GDM1 (cell line): ENCODE results near the gene PSAP.
"Not testable (repeated sequence)": the region's sequence is repeated elsewhere in the genome, so short reads cannot be mapped to it uniquely, and the experiment has no call there.

Experiments used
- DNase-seq: peaks from one replicate; lab custom pipeline; 2025; lab: John Stamatoyannopoulos, UW

The PSAP gene

GRCh38 chr10:71873582-71874211 is 22.6 kb upstream of the PSAP start:
- DNase-seq: no peak

DNA sequence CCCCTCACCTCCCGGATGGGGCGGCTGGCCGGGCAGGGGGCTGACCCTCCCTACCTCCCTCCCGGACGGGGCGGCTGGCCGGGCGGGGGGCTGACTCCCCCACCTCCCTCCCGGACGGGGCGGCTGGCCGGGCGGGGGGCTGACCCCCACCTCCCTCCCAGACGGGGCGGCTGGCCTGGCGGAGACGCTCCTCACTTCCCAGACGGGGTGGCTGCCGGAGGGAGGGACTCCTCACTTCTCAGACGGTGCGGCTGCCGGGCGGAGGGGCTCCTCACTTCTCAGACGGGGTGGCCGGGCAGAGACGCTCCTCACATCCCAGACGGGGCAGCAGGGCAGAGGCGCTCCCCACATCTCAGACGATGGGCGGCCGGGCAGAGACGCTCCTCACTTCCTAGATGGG is 18.6 kb upstream of the PSAP start:
- DNase-seq: not testable (repeated sequence)

DNA sequence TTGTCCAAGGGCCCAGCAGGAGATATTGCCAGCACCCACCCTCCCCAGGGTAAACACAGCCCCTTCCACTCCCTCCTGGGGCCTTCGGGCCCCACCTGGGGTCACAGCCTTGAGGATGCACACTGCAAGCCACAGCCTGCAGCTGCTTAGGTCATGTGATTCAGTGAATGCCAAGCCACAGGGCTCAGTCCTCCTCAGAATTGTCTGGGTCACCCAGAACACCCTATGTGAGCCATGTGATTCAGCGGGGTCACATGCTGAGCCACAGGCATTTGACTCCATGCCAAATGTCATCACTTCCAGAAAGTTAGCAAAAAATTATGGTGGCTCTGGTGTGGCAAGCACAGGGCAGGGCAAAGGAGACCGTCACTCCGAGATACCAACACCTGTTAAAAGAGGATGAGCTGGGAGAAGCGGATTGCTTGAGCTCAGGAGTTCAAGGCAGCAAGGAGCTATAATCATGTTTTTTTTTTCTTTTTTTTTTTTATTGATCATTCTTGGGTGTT is 17.2 kb upstream of the PSAP start:
- no peak for DNase-seq

DNA sequence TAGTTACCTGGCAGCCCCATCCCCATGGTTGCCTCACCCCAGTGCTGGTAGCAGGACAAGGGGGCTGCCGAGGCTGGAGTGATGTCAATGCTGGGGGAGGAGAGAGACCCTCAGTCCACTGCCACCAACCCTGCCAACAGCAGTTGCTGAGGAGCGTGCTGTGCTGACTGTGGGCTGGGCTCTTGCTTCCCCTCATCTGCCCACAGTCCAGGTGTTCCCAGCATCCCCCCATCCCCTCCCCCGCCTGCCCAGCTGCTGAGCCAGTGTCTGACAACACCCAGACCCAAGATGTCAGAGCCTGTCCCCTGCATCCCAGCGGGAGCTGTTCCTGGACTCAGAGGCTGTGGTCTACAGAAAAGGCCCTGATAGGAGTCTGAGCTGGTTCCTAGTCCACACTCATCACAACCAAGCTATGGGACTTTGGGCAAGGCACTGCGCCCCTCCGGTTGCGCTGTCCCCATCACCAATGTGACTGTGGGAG is 14.6 kb upstream of the PSAP start:
- DNase-seq: no peak

- no peak for DNase-seq
Measured at GRCh38 chr10:71864911-71865361, 13.9 kb upstream of the PSAP start.

DNA sequence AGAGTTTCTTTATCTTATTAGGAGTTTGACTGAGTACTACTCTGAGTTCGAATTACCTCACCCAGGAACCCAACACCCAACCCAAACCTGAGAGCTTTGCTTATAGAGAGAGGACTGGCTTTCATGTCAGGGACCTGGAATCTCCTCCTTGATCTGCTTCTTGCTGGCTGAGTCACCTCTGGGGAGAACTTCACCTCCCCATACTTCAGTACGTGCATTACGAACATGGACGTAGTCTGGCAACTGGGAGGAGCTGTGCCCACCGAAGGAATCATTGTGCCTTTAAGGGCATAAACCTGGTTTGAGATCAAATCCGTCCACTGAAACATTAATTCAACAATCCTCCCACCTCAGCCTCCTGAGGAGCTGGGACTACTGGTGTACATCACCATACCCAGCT is 12.2 kb upstream of the PSAP start:
- DNase-seq: no peak

GRCh38 chr10:71860243-71861029 is 9.4 kb upstream of the PSAP start:
- peak; percentile 78 for DNase-seq

- no peak for DNase-seq
Measured at GRCh38 chr10:71857934-71858890, 7.2 kb upstream of the PSAP start.

GRCh38 chr10:71856619-71857018 is 5.6 kb upstream of the PSAP start:
- no peak for DNase-seq

DNA sequence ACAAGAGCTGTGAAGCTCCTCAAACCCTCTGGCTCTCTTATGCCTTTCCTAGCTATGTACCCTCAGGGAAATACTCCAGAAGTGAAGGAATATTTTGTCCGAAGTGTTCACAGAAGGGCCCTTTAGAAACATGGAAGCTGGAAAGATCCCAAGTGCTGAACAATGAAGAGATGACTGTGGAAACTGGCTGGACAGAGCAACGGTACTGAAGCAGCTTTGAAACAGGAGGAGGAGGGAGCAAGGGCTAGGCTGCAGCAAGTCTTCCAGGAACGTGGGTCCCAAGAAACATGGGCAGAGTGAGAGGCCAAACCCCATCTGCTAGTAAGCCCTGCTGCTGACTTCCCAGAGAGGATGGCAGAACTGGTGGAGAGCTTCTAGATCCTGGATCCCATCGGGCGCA is 3.0 kb upstream of the PSAP start:
- DNase-seq: no peak

DNA sequence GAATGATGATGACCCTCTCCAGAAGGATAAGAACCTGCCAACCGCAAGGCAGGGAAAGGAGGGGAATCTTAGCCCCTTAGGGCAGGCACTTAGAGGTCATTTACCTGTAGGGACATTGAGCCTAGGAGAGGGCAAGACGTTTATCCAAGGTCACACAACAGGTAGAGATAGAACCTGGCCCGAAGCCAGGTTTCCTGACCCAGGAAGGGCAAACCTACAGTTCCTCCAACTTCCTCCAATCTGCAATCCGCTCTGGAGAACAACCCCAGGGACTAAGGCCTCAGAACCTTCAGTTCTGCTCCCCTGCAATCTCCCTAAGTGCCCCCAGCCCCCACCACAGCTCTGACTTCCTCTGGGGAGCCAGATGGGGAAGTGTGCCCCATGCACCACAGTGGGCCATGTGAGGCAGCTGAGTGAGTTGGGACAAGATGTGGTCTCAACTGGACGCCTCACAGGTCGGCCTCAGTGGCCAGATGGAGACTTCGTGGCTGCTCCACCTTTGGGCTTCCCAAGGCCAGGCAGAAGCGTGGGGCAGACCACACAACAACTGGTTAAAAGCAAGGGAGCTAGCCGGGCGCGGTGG is 1.4 kb upstream of the PSAP start:
- peak; percentile 51 for DNase-seq

DNA sequence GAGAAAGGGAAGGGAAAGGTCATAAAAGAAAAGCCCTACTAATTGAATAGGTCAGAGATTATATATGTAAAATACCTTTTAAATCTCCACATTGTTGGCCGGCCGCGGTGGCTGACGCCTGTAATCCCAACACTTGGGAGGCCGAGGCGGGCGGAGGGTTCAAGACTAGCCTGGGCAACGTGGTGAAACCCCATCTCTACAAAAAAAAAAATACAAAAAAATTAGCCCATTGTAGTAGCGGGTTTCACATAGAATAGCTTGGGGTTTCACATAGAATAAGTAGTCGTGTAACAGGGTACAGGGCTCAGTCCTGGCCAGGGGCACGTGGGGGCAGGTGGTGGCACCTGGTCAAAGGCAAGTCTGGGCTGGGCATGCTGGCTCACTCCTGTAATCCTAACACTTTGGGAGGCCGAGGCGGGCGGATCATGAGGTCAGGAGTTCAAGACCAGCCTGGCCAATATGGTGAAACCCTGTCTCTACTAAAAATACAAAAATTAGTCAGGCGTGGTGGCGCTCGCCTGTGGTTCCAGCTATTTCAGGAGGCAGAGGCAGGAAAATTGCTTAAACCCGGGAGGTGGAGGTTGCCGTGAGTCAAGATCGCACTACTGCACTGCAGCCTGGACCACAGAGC is 529 bp upstream of the PSAP start:
- not testable (repeated sequence) for DNase-seq

- no peak for DNase-seq
Measured at GRCh38 chr10:71850021-71850742, 869 bp downstream of the PSAP start.

DNA sequence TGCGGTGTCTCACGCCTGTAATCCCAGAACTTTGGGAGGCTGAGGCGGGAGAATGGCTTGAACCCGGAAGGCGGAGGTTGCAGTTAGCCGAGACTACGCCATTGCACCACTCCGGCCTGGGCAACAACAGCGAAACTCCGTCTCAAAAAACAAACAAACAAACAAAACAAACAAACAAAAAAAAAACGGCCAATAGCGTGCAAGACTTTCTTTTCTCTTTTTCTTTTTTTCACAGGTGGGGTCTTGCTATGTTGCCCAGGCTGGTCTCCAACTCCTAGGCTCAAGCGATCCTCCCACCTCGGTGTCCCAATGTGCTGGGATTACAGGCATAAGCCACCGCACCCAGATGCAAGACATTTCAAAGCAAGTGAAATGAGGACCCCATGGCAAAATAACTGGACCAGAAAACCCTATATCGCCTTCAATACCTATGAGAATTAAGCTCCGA is 1.6 kb downstream of the PSAP start:
- DNase-seq: no peak

DNA sequence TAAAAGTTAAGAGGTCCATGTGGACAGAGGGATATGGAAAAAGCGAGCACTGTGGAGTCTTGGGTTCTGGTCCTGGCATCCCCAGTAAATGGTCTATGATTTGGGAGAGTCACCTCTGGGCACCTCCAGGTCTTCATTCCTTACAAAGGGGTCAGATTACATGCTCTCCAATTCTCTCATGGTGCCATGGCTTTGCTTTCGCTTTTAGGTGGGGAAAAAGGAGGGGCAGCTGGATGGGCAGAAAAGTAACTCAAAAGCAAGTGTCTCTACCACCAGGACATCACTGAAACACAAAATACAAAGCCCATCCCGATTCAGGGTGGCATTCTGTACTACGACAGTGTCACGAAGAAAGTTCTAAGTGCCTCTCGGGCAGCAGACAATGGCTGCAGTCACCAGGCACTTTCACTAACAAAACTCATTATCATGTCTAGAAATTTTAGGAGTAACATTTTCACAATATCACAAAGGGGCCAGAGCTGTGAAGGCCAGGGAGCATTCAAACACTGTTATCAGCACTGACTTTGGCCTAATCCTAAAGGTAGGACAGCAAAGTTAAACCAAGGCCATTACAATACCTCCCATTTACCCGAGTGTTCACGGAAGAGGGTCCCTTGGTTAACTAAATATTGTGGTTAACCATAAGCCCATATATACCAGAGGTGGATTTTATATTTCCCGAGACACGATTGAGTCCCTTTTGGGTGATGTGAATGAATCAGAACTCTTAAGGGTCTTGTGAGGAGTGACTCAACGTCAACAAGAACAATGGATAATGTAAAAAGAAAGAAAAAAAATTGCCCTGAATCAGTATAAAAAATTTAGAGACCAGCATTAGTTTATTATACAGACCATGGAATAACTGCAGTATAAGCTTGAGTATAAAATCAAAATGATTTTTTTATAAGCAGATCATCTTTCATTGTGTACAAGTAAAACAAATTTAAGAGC is 2.5 kb downstream of the PSAP start:
- no peak for DNase-seq

DNA sequence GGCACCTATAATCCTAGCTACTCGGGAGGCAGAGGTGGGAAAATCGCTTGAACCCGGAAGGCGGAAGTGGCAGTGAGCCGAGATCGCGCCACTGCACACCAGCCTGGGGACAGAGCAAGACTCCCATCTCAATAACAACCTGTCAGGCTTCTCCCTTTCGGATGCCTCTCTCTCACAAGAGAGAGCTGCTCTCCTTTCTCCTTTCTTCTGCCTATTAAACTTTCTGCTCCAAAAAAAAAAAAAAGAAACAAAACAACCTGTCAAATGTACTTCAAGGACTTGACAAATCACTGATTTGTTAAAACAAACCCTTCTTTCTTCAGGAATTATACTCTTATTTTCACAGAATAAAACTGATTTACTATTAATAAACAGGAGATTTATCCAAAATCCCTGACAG is 3.6 kb downstream of the PSAP start:
- DNase-seq: no peak

GRCh38 chr10:71846816-71847215 is 4.2 kb downstream of the PSAP start:
- no peak for DNase-seq

- DNase-seq: no peak
Measured at GRCh38 chr10:71845410-71846405, 5.3 kb downstream of the PSAP start.
